NCI-H345 treated with DMSO at 0.1 percent for 48 hours (cell line): ENCODE results near the gene CBLL1.

Experiments used
- DNase-seq: peaks from one replicate; lab custom pipeline; 2025; ENCODE audit not compliant: unreplicated experiment; lab: John Stamatoyannopoulos, UW

The CBLL1 gene

GRCh38 chr7:107742678-107743566 lies 1.0 kb upstream of the CBLL1 start:
- DNase-seq, result peak; percentile 70

GRCh38 chr7:107744345-107744750 lies 406 bp downstream of the CBLL1 start:
- DNase-seq, result no peak

GRCh38 chr7:107746006-107746405 lies 2.1 kb downstream of the CBLL1 start:
- DNase-seq, result no peak

- no peak for DNase-seq
These were observed 7.2 kb downstream of the CBLL1 start for GRCh38 chr7:107751113-107751512.

GRCh38 chr7:107754642-107755041 lies 10.7 kb downstream of the CBLL1 start:
- no peak for DNase-seq

GRCh38 chr7:107758667-107759066 lies 14.7 kb downstream of the CBLL1 start:
- DNase-seq, result no peak

- DNase-seq, result no peak
These were observed 23.4 kb downstream of the CBLL1 start for GRCh38 chr7:107767391-107767790.

GRCh38 chr7:107768263-107768662 lies 24.3 kb downstream of the CBLL1 start:
- no peak for DNase-seq

- DNase-seq, result no peak
These were observed 29.1 kb downstream of the CBLL1 start for GRCh38 chr7:107773027-107773426.

- DNase-seq, result no peak
These were observed 33.8 kb downstream of the CBLL1 start for GRCh38 chr7:107777702-107778101.

GRCh38 chr7:107778283-107778682 lies 34.3 kb downstream of the CBLL1 start:
- DNase-seq, result no peak

GRCh38 chr7:107779647-107780099 lies 35.7 kb downstream of the CBLL1 start:
- DNase-seq, result no peak

GRCh38 chr7:107782374-107782773 lies 38.4 kb downstream of the CBLL1 start:
- DNase-seq, result no peak

- no peak for DNase-seq
These were observed 39.7 kb downstream of the CBLL1 start for GRCh38 chr7:107783648-107784047.

GRCh38 chr7:107785170-107785569 lies 41.2 kb downstream of the CBLL1 start:
- DNase-seq, result no peak

- no peak for DNase-seq
These were observed 42.0 kb downstream of the CBLL1 start for GRCh38 chr7:107785926-107786325.

- no peak for DNase-seq
These were observed 44.3 kb downstream of the CBLL1 start for GRCh38 chr7:107788216-107788615.

GRCh38 chr7:107788662-107789061 lies 44.7 kb downstream of the CBLL1 start:
- DNase-seq, result no peak

GRCh38 chr7:107789647-107790046 lies 45.7 kb downstream of the CBLL1 start:
- DNase-seq, result no peak

GRCh38 chr7:107792364-107792763 lies 48.4 kb downstream of the CBLL1 start:
- DNase-seq, result no peak

- DNase-seq, result no peak
These were observed 55.8 kb downstream of the CBLL1 start for GRCh38 chr7:107799647-107800264.

GRCh38 chr7:107803009-107803610 lies 59.2 kb downstream of the CBLL1 start, which contains the start of gene SLC26A3:
TSS of gene SLC26A3 (minus strand) at chr7:107803223. CDS start at chr7:107794509, 8,714 bp downstream.
- DNase-seq, result no peak
